HG02642 (cell line): Measurements from ENCODE around the gene EEFSEC.

ENCODE experiments used
- ATAC-seq: cut with Tn5 transposase; IDR thresholded peaks from one replicate; pipeline ENCODE4 v1.9.1; 2021; ENCODE audit warnings: mild to moderate bottlenecking; ENCODE audit not compliant: unreplicated experiment, poor library complexity

EEFSEC gene

DNA sequence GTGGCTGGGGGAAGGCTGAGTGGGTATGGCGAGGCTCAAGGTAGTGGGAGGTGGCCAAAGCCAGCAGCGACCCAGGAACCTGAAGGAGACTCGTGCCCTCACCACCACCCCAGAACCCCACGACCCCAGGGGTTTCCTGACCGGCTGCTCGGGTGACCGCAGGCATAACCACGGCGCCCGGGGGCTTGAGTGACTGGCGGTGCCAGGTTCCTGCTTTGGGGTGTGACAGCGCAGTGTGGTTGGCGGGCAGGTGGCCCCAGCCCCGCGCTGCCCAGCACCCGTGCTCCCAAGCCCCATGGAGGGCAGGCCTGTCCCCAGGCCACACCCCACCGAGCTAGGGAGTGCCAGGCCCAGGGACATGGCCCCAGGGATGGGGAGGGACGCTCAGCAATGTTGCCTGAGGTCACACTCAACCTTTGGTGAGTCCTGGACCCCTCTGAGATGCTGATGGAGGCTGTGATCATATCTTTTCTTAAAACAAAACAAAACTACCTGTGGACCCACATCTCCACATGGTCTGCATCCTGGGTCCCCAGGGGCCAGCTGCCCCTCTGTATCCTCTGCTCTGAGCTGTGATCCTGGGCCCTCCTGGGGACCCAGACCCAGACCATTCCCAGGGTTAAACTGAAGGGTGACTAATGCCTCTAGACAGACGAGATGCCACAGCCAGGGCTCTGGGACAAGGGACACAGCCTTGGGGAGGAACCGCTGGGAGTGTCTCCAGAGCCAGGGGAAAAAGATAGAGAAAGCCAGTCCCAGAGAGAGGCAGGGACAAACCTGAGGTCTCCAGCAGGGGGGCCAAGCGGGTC lies 300.4 kb downstream of the EEFSEC start:
- ATAC-seq: no peak

DNA sequence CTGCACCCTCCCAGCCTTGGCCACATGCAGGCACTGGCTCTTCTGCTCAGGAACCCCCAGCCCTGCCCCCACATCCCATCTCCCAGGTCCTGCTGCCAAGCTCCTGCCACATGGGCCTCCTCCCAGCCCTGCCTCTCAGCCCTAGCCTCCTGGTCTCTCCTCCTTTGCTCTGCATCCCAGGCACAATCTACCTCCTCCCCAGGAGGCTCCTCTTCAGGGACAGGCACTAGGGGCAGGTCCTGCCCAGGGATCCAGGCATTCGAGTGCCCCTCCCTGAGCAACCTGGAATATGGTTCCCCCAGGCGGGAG lies 301.0 kb downstream of the EEFSEC start:
- ATAC-seq: no peak

DNA sequence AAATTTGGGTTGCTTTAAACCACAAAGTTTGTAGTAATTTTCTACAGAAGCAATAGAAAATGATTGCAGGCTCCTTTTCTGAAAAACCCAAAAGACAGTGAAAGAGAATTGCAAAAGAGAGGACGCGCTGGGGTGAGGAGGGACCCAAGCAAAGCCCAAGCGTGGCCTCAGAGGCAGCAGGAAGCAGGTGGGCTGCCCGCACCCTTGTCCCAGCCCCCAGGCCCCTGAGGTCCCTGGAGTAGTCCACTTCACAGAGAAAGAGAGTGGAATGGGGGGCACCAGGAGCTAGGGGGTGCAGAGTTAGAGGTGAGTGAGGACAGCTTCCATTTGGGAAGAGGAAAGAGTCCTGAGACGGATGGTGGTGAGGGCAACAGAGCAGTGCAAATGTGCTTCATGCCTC lies 301.8 kb downstream of the EEFSEC start:
- no peak for ATAC-seq

DNA sequence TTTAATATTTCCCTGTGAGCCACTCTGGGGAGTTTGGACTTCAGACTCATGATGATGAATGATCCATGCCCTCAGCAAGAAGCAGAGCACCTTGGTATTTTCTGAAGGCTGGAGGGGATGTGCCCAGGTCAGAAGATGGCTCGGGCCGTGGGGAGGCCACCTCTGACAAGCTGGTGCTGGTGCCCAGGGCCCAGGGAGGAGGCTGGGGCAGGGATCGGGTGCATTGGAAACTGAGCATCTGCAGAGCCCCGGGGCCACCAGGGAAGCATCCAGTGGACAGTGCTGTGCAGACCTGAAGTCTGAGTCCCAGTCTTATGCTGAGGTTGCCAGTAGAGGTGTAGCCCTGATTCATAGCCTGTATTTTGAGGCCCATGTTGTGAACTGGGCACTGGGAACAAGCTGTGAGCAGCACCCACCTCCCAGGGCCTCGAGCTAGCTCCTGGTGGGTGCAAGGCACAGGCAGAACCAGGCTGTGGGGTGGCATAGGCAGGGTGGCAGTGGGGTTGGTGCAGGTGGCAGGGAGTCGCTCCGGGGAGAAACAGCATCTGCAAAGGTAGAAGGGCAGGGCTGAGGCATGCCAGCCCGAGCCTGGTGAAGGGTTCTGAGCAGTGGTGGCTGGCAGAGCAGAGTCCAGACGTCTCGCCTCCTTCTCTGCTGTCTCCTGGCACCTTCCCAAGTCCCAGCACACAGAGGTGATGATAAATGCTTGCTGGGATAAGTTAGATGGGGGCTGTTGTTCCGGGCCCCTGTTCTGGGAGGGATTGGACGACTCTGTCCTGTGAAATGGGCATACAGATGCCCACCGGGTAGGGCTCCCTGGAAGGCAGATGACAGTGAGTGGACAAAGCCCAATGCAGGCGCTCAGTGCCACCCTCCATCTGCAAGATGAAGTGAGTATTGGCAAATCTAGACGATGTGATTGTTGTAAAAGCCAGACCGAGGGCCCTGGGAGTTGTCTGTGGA lies 302.8 kb downstream of the EEFSEC start:
- ATAC-seq: no peak

DNA sequence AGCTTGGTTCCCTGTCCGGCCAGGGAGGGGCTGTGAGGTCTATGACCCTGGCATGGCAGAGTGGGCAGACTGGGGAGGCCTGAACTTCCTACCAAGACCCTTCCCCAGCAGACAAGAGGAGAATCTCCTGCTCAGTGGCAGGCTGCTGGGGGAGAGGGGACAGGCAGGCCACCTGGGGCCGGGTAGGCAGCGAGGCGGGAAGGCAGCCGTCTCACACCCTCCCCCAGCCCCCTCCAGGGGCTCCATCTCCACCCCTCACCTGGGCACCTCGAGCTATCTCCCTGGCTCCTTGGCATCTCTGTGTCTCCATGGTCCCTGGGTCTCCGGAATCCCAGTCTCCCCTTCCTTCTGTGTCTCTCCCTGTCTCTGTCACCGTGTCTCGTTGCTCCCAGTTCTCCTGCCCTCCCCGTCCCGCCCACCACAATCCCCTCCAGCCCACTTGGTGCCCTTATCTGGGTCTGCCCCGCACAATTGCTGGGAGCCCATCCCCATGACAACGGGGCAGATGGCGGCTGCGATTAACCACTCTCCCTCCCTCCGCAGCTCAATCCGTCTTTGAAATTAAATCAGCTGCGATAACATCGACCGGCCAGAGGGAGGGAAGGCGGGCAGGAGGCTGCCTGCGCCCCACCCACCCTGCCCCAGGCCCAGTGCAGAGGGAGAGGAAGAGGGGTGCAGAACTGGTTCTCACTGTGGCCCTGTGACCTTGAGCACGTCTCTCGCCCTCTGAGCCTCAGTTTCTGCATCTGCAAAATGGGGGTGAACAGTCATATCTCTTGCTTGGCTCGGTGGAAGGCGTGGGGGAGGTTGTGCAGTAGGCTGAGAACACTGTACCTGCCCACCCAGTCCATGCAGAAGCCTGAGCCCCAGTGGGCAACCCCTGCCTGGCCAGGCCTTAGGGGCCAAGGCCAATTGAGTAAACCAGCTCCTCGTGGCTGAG lies 303.8 kb downstream of the EEFSEC start:
- ATAC-seq: no peak

DNA sequence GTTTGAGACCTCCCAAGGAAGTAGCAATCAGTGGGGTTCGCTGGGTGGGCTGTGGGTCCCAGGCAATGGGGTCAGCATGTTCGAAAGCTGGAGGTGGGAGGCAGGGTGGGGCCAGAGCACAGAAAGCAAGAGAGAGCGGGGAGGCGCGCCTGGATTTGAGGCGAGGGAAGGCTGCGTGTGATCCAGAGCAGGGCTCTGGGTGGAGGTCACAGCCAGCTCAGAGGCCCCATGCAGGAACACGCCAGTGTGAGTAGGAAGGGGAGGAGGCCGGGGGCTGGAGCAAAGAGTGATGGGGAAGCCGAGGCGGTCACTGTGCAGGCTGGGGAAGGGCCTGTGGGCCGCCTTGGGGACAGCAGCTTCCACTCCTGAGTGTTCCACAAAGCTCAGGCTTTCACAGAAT lies 304.7 kb downstream of the EEFSEC start:
- no peak for ATAC-seq
